Measurements from ENCODE around the gene MAP3K3.

The MAP3K3 gene

GRCh38 chr17:63653050-63653449 is 30.8 kb downstream of the MAP3K3 start:
- no peak for DNase-seq

GRCh38 chr17:63657786-63658185 is 35.6 kb downstream of the MAP3K3 start:
- no peak for DNase-seq

GRCh38 chr17:63658366-63658765 is 36.1 kb downstream of the MAP3K3 start:
- no peak for DNase-seq

DNA sequence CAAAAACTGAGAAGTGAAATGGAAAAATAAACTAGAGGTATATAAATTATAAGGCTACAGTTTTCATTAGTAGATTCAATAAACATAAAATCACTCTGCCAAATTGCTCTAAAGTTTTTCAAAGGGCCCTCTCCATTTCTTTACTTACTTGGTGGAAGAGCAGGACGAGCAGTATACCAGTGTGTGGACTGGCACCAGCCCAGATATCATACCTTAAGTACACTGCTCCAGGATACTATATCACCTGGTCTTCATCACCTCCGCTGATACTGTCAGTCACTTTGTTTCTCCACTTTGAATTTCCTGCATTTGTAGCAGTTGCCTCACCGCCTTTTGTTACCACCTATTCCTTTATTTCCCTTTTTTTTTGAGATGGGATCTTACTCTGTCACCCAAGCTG is 37.6 kb downstream of the MAP3K3 start:
- DNase-seq, result no peak

DNA sequence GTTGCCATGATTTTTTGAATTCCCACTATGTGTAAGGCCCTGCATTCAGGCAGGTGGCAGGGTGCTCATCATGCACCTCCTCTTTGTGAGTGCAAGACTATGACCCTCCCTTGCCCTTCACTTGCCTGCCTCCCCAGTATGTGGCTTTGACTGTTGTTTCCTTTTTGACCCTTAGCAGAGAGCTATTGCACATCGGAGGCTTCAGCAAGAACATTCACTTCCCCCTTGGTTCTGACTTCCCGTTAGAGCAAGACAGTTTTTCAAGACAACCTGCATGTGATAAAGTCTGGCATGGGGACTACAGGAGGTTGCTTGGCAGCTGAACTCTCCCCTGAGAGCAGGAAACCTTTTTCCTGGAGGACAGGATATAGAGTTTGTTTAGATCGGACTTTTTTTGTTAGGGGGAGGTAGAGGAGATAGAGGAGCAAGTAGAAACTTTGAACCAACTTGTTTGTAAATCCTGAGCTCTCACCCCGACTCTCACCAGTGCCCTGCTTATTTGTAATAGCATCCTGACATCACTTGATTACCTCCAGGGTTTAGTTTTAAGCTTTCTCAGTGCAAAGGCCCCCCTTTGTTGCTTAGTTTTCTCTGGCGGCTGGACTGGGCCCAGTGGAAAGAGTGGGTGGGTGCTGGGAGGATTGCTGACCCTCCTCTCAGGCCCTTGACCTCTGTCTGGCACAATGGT is 43.5 kb downstream of the MAP3K3 start:
- no peak for DNase-seq

DNA sequence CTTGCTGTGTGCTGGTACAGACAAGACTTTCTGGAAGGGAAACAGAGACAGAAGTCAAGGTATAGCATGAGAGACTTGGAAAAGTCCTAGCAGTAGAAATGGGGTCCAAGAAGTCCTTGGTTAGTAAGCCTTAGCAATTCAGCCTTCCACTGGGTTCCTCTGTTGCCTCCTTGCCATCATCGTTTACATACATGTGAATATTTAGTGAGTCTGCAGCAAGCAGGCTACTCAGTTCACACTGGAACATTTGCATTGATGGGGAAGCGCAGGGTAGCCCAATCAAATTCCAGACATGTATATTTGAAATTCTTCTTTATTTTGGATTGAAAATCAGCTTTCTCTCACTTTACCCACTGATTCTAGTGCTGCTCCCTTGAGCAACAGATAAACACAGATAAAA is 50.6 kb downstream of the MAP3K3 start:
- DNase-seq, result no peak

GRCh38 chr17:63675231-63675606 is 53.0 kb downstream of the MAP3K3 start:
- peak; percentile 7 for DNase-seq

- peak; percentile 72 for DNase-seq
These were observed 53.7 kb downstream of the MAP3K3 start for GRCh38 chr17:63675607-63676546.

GRCh38 chr17:63676584-63676983 is 54.4 kb downstream of the MAP3K3 start:
- no peak for DNase-seq

DNA sequence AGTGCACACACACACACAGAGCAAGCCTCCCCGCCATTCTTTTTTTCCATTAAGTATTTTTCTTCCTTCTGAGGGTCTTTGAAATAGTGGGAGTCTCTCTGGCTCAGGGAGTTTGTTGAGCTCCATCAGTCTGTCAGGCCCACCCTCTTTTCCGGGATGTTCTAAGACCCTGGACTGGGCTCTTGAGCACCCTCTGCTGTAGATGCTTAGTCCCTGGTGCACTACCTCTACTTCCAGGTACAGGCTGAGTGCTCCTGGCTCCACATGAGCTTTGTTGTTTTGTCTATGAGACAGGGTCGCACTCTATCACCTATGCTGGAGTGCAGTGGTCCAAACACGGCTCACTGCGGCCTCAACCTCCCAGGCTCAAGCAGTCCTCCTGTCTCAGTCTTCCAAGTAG is 57.0 kb downstream of the MAP3K3 start:
- DNase-seq, result no peak

- no peak for DNase-seq
These were observed 58.5 kb downstream of the MAP3K3 start for GRCh38 chr17:63680700-63681099.

- DNase-seq, result no peak
These were observed 59.3 kb downstream of the MAP3K3 start for GRCh38 chr17:63681530-63681929.

DNA sequence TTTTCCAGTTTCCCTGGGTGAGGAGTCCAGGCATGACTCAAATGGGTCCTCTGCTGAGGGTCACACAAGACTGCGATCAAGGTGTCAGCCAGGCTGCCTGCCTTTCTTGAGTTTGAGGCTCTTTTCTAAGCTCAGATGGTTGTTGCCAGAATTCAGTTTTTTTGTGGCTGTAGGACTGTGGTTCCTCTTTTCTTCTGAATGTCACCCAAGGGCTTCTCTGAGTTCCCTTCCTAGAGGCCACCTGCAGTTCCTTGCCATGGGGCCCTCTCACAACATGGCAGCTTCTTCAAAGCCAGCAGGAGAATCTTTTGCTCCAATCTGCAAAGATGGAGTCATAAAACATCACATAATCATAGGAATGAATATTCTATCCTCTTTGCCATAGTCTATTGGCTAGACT is 60.2 kb downstream of the MAP3K3 start:
- no peak for DNase-seq

- no peak for DNase-seq
These were observed 60.8 kb downstream of the MAP3K3 start for GRCh38 chr17:63682981-63683380.

- DNase-seq, result no peak
These were observed 62.8 kb downstream of the MAP3K3 start for GRCh38 chr17:63685041-63685440.

GRCh38 chr17:63685578-63685977 is 63.4 kb downstream of the MAP3K3 start:
- no peak for DNase-seq

DNA sequence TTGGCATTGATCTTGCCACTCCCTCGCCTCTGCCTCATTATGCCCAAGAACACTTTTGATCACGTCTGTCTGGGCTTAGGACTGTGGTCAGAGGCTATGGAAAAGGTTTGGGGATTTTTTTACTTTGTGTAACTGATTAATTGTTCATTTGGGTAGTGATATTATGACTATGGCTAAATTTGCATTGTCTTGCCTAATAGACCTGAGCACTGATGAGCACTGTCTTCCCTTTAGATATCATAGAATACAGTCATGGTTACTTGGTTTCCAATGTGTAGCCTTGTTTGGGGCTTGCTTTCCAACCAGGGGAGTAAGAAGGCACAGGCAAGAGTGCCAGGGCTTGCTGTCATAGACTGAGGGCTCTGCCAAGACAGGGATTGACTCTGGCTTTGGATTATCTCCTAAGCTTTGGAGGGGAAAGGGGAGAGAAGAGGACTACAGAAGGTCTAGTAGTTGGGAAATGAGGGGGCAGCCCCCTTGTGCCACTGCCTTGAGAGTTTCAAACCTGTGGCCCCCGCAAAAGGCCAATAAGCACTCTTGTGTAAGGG is 64.0 kb downstream of the MAP3K3 start:
- DNase-seq, result no peak

DNA sequence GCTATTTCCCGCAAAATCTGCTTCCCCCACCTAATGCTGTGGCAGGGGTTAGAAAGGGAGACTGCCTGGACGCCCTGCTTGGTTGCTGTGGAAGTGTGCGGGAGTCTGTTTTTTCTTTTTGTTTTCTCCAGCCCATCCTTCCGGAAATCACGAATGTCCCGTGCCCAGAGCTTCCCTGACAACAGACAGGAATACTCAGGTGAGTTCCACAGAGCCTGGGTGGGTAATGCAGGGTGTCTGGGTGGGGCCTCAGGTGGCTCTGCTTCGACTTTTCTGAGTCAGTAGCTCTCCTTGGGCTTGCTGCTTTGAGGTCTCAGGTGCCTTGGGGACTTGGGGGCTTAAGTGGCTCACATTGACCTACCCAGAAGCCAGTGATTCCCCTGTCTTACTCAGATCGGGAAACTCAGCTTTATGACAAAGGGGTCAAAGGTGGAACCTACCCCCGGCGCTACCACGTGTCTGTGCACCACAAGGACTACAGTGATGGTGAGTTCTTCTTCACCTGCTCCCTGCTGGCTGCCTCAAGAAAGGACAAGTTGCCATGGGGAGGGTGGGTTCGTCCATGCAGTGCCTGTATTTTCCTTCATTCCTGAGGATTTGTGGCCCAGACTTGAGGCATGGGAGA is 66.3 kb downstream of the MAP3K3 start:
- DNase-seq, result no peak

DNA sequence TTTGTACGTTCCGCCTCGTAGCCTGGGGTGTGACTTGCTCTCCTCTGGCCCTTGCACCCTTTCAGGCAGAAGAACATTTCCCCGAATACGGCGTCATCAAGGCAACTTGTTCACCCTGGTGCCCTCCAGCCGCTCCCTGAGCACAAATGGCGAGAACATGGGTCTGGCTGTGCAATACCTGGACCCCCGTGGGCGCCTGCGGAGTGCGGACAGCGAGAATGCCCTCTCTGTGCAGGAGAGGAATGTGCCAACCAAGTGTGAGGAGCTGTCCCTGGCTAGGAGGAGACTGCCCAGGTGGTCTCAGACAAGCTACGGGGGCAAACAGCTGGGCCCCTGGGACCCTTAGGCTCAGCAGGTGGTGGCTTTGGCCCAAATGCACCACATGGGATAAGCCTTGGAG is 67.3 kb downstream of the MAP3K3 start:
- no peak for DNase-seq

- no peak for DNase-seq
These were observed 70.1 kb downstream of the MAP3K3 start for GRCh38 chr17:63692195-63692816.

DNA sequence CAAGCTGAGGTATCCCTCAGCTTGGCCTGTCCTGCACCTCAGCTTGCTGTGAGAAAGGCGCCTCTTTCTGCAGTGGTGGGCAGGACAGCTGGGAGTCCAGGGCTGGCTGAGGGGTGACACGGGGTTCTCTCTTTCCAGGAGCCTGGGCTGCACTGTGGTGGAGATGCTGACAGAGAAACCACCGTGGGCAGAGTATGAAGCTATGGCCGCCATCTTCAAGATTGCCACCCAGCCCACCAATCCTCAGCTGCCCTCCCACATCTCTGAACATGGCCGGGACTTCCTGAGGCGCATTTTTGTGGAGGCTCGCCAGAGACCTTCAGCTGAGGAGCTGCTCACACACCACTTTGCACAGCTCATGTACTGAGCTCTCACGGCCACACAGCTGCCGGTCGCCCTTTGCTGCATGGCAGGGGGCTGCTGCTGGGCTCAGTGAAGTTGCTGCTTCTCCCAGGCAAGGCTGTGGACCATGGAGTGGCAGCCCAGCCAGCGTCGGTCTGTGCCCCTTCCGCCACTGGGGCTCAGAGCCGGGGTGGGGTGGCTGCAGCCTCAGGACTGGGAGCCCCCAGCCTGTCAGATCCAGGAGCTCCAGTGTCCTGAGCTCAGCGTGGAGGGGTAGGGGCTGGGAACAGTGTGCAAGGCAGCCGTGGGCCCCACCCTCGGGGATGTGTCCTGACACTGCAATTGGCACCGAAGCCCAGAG is 71.3 kb downstream of the MAP3K3 start:
- no peak for DNase-seq

Measured in fibroblast of skin of scalp (primary cell).